Mesothelial cell of epicardium (in vitro differentiated cells): ENCODE measurements around the gene PLPPR1. TPM values are rescaled to one million over a fixed set of nuclear protein-coding genes. Genes with fewer than 3 reads are reported as not detected.

Experiments used
- DNase-seq, 2 experiments: peaks; one replicate each; pipeline ENCODE4 v3.0.0; 2021; ENCODE audit warnings: low spot score in 2 of 2; ENCODE audit not compliant: unreplicated experiment in 2 of 2
- H3K27ac Mint-ChIP-seq: 2 replicates; pipeline ENCODE4 v1.8.0; 2021; ENCODE audit warnings: mixed read lengths
- H3K27me3 Mint-ChIP-seq: 2 replicates; pipeline ENCODE4 v1.8.0; 2021; ENCODE audit warnings: low read depth, mixed read lengths
- H3K36me3 Mint-ChIP-seq: 2 replicates; pipeline ENCODE4 v1.8.0; 2021; ENCODE audit warnings: mixed read lengths
- H3K4me1 Mint-ChIP-seq: 2 replicates; pipeline ENCODE4 v1.8.0; 2021; ENCODE audit warnings: mixed read lengths
- H3K4me3 Mint-ChIP-seq: 2 replicates; pipeline ENCODE4 v1.8.0; 2021; ENCODE audit warnings: mild to moderate bottlenecking, moderate library complexity, mixed read lengths
- H3K9me3 Mint-ChIP-seq: 2 replicates; pipeline ENCODE4 v1.8.0; 2021; ENCODE audit warnings: mixed read lengths
- total RNA-seq: library from RNA; stranded (reverse); gene quantifications from 3 replicates; pipeline ENCODE4 v1.2.1, GENCODE V29; 2021
- TF ChIP-seq, protein P1 (sequence below): fragments of 200-600 bp; sonication (generic); IDR thresholded peaks from one replicate; pipeline ENCODE4 v1.5.0; 2021; ENCODE audit warnings: antibody characterized with exemption; ENCODE audit not compliant: unreplicated experiment

PLPPR1 gene
- total RNA-seq, 1 donor from 2014 or later = 1.3 TPM

DNA sequence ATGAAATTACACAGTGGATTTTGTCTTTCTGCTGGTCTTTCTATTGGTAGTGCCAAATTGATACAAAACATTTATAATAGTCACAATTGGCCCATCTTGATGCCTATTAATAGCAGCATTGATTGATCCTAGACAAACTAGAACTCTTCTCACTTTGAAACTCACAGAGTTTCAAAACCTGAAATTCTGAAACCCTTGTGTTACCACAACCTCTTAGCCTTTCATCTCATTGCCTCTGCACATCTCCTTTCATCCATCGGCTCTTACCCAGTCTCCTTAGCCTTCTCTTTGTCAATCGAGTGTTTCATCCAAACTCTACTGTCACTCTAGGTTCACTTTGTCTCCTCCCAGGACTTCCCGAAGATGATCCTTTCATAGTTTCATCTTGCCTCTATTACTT lies 22.1 kb downstream of the PLPPR1 start:
- Mint-ChIP-seq H3K27ac (no peak overlapping the region), H3K4me1 (no peaks in the 10 kb centered on the region), H3K4me3 (no peak overlapping the region), H3K27me3 (peaks cover 14% of the 10 kb centered on the region), H3K36me3 (no peaks in the 10 kb centered on the region), H3K9me3 (no peaks in the 10 kb centered on the region)
- DNase-seq = no peak
- TF ChIP-seq, protein P1, sequence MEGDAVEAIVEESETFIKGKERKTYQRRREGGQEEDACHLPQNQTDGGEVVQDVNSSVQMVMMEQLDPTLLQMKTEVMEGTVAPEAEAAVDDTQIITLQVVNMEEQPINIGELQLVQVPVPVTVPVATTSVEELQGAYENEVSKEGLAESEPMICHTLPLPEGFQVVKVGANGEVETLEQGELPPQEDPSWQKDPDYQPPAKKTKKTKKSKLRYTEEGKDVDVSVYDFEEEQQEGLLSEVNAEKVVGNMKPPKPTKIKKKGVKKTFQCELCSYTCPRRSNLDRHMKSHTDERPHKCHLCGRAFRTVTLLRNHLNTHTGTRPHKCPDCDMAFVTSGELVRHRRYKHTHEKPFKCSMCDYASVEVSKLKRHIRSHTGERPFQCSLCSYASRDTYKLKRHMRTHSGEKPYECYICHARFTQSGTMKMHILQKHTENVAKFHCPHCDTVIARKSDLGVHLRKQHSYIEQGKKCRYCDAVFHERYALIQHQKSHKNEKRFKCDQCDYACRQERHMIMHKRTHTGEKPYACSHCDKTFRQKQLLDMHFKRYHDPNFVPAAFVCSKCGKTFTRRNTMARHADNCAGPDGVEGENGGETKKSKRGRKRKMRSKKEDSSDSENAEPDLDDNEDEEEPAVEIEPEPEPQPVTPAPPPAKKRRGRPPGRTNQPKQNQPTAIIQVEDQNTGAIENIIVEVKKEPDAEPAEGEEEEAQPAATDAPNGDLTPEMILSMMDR = no peak

DNA sequence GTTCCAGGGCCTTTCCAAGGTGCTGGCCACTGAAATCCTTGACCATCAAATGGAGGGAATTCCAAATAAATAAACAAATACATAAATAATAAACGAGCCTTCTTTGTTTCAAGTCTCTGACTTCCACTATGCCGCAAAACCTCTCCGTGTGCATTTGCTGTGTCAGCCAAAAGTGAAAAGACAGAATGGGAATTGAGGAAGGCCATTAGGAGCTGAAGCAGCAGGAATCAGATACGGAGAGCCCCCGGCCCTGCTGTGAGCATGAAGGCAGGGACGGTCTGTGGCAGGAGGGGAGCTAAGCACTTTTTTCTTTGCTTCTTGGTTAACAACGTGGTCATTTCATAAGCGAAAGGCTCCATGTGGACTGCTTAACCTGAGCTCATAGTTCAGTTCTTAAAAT lies 26.1 kb downstream of the PLPPR1 start:
- TF ChIP-seq, protein P1 = no peak
- Mint-ChIP-seq H3K27ac (no peak overlapping the region), H3K4me1 (no peaks in the 10 kb centered on the region), H3K4me3 (no peak overlapping the region), H3K36me3 (no peaks in the 10 kb centered on the region), H3K27me3 (peaks cover 15% of the 10 kb centered on the region), H3K9me3 (no peaks in the 10 kb centered on the region)
- no peak for DNase-seq

DNA sequence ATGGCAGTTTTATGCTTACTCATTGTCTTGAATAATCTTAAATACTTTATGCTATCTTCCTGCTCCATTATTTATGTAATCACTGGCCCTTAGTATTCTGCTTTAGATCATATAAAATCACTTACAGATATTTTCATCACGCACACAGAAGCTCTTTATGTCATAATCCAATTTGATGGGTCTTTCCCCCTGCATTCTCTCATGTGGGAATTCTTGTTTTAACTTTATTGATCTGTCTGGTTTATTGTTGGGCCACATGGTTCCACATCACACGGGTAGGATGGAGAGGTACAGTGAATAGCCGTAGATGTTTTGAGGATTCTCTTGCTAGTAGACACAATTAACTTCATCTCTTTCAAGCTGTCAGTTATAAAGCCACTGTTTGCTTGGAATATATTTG lies 27.0 kb downstream of the PLPPR1 start:
- TF ChIP-seq, protein P1 = no peak
- Mint-ChIP-seq H3K4me3 (no peak overlapping the region), H3K27ac (no peak overlapping the region), H3K4me1 (no peaks in the 10 kb centered on the region), H3K27me3 (peaks cover 13% of the 10 kb centered on the region), H3K36me3 (no peaks in the 10 kb centered on the region), H3K9me3 (no peaks in the 10 kb centered on the region)
- no peak for DNase-seq

GRCh38 chr9:101062686-101063085 lies 34.2 kb downstream of the PLPPR1 start:
- no peak overlapping the region for H3K27ac Mint-ChIP-seq
- no peaks in the 10 kb centered on the region for H3K36me3 Mint-ChIP-seq
- TF ChIP-seq, protein P1 = no peak
- H3K9me3 Mint-ChIP-seq = no peaks in the 10 kb centered on the region
- H3K27me3 Mint-ChIP-seq = peaks cover 11% of the 10 kb centered on the region
- DNase-seq = no peak
- H3K4me3 Mint-ChIP-seq = no peak overlapping the region
- H3K4me1 Mint-ChIP-seq = no peaks in the 10 kb centered on the region

GRCh38 chr9:101063192-101063591 lies 34.7 kb downstream of the PLPPR1 start:
- no peaks in the 10 kb centered on the region for H3K4me1 Mint-ChIP-seq

DNA sequence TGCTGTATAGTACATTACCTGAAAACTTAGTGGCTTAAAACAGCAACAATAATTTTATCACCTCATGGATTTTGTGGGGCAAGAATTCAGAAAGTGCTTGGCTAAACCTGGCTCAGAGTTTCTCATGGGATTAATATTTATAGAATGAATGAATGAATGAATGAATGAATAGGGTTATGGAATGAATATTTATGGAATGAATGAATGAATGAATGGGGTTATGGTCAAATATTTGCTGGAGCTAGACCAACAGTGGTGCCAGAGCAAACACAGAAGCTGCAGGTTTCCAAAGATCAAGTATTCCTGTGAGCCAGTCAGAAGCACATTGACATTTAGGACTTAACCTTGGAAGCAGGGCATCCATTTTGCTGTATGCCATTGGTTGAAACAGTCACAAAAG lies 35.7 kb downstream of the PLPPR1 start:
- H3K4me1 Mint-ChIP-seq = no peaks in the 10 kb centered on the region
- no peak overlapping the region for H3K4me3 Mint-ChIP-seq
- DNase-seq = no peak
- TF ChIP-seq, protein P1 = no peak
- H3K27ac Mint-ChIP-seq = no peak overlapping the region
- H3K36me3 Mint-ChIP-seq = no peaks in the 10 kb centered on the region
- peaks cover 7% of the 10 kb centered on the region for H3K27me3 Mint-ChIP-seq
- H3K9me3 Mint-ChIP-seq = no peaks in the 10 kb centered on the region

More at GRCh38 chr9:101063192-101063591, 34.7 kb downstream of the PLPPR1 start:
- TF ChIP-seq, protein P1 = no peak
- no peak for DNase-seq
- Mint-ChIP-seq H3K27ac (no peak overlapping the region), H3K4me3 (no peak overlapping the region), H3K9me3 (no peaks in the 10 kb centered on the region), H3K27me3 (peaks cover 7% of the 10 kb centered on the region), H3K36me3 (no peaks in the 10 kb centered on the region)
